H1 (cell line): ENCODE data around the gene EPHA7. TPM values are rescaled to one million over a fixed set of nuclear protein-coding genes. Genes with fewer than 3 reads are reported as not detected.
A peak's percentile ranks its signal among the peaks of the same experiment; 100 is the strongest.

ENCODE experiments used
- CTCF ChIA-PET: fragments of 300-600 bp; sonication (Branson Sonifier 250); formaldehyde crosslinking; loops from one replicate; lab custom pipeline; 2021; ENCODE audit not compliant: partially characterized antibody; lab: Charles Lee
- POLR2A ChIA-PET: fragments of 300-600 bp; sonication (Branson Sonifier 250); formaldehyde crosslinking; loops from one replicate; lab custom pipeline; 2021; ENCODE audit warnings: inconsistent platforms; ENCODE audit not compliant: partially characterized antibody; lab: Charles Lee
- DNase-seq, 2 experiments: peaks; one replicate each; pipeline versions ENCODE4 v3.0.0 to v3.0.0-alpha.2; 2010 to 2022; ENCODE audit warnings: low spot score in 2 of 2, low read depth in 1 of 2, mixed read lengths in 1 of 2
- FAIRE-seq: peaks from 2 replicates; lab custom pipeline; 2011; peaks lifted over from hg19 to GRCh38; lab: Jason Lieb, UNC
- H2AFZ ChIP-seq: 2 replicates; pipeline ENCODE4 v1.8.1; 2012; ENCODE audit warnings: low read length, inconsistent platforms
- H2AK5ac ChIP-seq: 2 replicates; pipeline ENCODE4 v1.6.1; 2013; ENCODE audit warnings: low read depth, low read length
- H2BK120ac ChIP-seq: replicated peaks from 2 replicates; pipeline ENCODE3; 2013; ENCODE audit warnings: low read depth, low read length, inconsistent platforms
- H2BK12ac ChIP-seq: 2 replicates; pipeline ENCODE4 v1.6.1; 2013; ENCODE audit warnings: low read depth, low read length
- H2BK15ac ChIP-seq: 2 replicates; pipeline ENCODE4 v1.6.1; 2013; ENCODE audit warnings: low read length
- H2BK20ac ChIP-seq: 2 replicates; pipeline ENCODE4 v1.6.1; 2013; ENCODE audit warnings: low read length
- H2BK5ac ChIP-seq: 2 replicates; pipeline ENCODE4 v1.6.1; 2013; ENCODE audit warnings: low read depth, low read length
- H3K14ac ChIP-seq: 2 replicates; pipeline ENCODE4 v1.6.1; 2013; ENCODE audit warnings: inconsistent platforms; ENCODE audit not compliant: insufficient read length
- H3K18ac ChIP-seq: 2 replicates; pipeline ENCODE4 v1.6.1; 2013; ENCODE audit warnings: low read length; ENCODE audit errors: extremely low read depth
- H3K23ac ChIP-seq: 2 replicates; pipeline ENCODE4 v1.6.1; 2013; ENCODE audit warnings: inconsistent platforms; ENCODE audit not compliant: insufficient read length
- H3K23me2 ChIP-seq: 2 replicates; pipeline ENCODE4 v1.6.1; 2013; ENCODE audit warnings: low read depth, low read length
- H3K27ac ChIP-seq: 2 replicates; pipeline ENCODE4 v1.6.1; 2011; ENCODE audit warnings: low read depth, low read length, inconsistent platforms
- H3K27me3 ChIP-seq, 4 experiments: replicated peaks in 1 of 4; 1 replicate in 1 of 4; 2 replicates in 3 of 4; pipeline versions ENCODE4 v1.6.1 to v1.8.1; 2011 to 2013; ENCODE audit warnings: low read length in 3 of 4, mild to moderate bottlenecking in 3 of 4, inconsistent platforms in 2 of 4, mixed read lengths in 2 of 4, moderate library complexity in 1 of 4; ENCODE audit not compliant: control insufficient read depth in 3 of 4, insufficient read depth in 3 of 4; ENCODE audit errors: extremely low read depth in 1 of 4
- H3K36me3 ChIP-seq, 4 experiments: 2 replicates each; pipeline versions ENCODE4 v1.6.1 to v1.8.1; 2011 to 2013; ENCODE audit warnings: mild to moderate bottlenecking in 4 of 4, low read length in 3 of 4, moderate library complexity in 2 of 4, control low read depth in 1 of 4, inconsistent platforms in 1 of 4; ENCODE audit not compliant: insufficient read depth in 4 of 4, control insufficient read depth in 2 of 4
- H3K4ac ChIP-seq: replicated peaks from 2 replicates; pipeline ENCODE3; 2013; ENCODE audit warnings: low read length, low read depth, mixed read lengths, inconsistent platforms; ENCODE audit not compliant: insufficient read length
- H3K4me1 ChIP-seq, 4 experiments: replicated peaks in 1 of 4; 1 replicate in 1 of 4; 2 replicates in 3 of 4; pipeline versions ENCODE4 v1.6.1 to v1.8.1; 2011 to 2013; ENCODE audit warnings: low read length in 3 of 4, inconsistent platforms in 2 of 4, mixed read lengths in 1 of 4; ENCODE audit not compliant: insufficient read depth in 4 of 4, control insufficient read depth in 3 of 4
- H3K4me2 ChIP-seq, 2 experiments: 2 replicates each; pipeline versions ENCODE4 v1.6.1 to v1.8.1; 2011 to 2013; ENCODE audit warnings: low read depth in 2 of 2, low read length in 2 of 2, control low read depth in 1 of 2, inconsistent platforms in 1 of 2, mild to moderate bottlenecking in 1 of 2; ENCODE audit not compliant: insufficient read depth in 1 of 2
- H3K4me3 ChIP-seq, 4 experiments: fragments of 200-600, 300-600 bp in 1 of 4; sonication (generic), shearing (Covaris generic), sonication (Bioruptor Twin) in 1 of 4; 2 replicates each; pipeline versions ENCODE4 v1.5.1 to v1.8.1; 2011 to 2016; ENCODE audit warnings: low read length in 4 of 4, low read depth in 3 of 4, control low read depth in 2 of 4, inconsistent platforms in 2 of 4, mild to moderate bottlenecking in 2 of 4, mixed read lengths in 1 of 4, moderate library complexity in 1 of 4; ENCODE audit not compliant: insufficient read depth in 2 of 4; ENCODE audit errors: extremely low read depth in 1 of 4
- H3K56ac ChIP-seq: replicated peaks from 2 replicates; pipeline ENCODE3; 2013; ENCODE audit warnings: low read depth, mild to moderate bottlenecking, mixed read lengths, low read length, inconsistent platforms; ENCODE audit not compliant: insufficient read length
- H3K79me1 ChIP-seq: 2 replicates; pipeline ENCODE4 v1.6.1; 2013; ENCODE audit warnings: low read depth, low read length, control low read depth
- H3K79me2 ChIP-seq, 2 experiments: 2 replicates each; pipeline versions ENCODE4 v1.6.1 to v1.8.1; 2012 to 2013; ENCODE audit warnings: low read length in 2 of 2, mild to moderate bottlenecking in 2 of 2, inconsistent platforms in 1 of 2; ENCODE audit not compliant: insufficient read depth in 2 of 2, control insufficient read depth in 1 of 2
- H3K9ac ChIP-seq, 4 experiments: replicated peaks in 1 of 4; 1 replicate in 1 of 4; 2 replicates in 3 of 4; pipeline versions ENCODE4 v1.6.1 to v1.8.1; 2011 to 2013; ENCODE audit warnings: low read depth in 3 of 4, low read length in 3 of 4, control low read depth in 2 of 4, mild to moderate bottlenecking in 2 of 4, moderate library complexity in 2 of 4, inconsistent platforms in 1 of 4; ENCODE audit errors: extremely low read depth in 1 of 4
- H3K9me3 ChIP-seq, 2 experiments: 2 replicates each; pipeline versions ENCODE4 v1.6.1 to v1.8.1; 2012 to 2013; ENCODE audit warnings: mild to moderate bottlenecking in 2 of 2, moderate library complexity in 2 of 2, control low read depth in 1 of 2, inconsistent platforms in 1 of 2, low read depth in 1 of 2, low read length in 1 of 2, mixed read lengths in 1 of 2; ENCODE audit not compliant: insufficient read depth in 2 of 2
- H4K20me1 ChIP-seq, 2 experiments: replicated peaks in 1 of 2; 2 replicates each; pipeline versions ENCODE3 to v1.8.1; 2011 to 2013; ENCODE audit warnings: inconsistent platforms in 2 of 2, low read length in 2 of 2, mild to moderate bottlenecking in 1 of 2; ENCODE audit not compliant: insufficient read depth in 2 of 2, control insufficient read depth in 1 of 2
- H4K5ac ChIP-seq: 2 replicates; pipeline ENCODE4 v1.6.1; 2013; ENCODE audit warnings: low read length, low read depth, mixed read lengths, inconsistent platforms; ENCODE audit not compliant: insufficient read length
- H4K8ac ChIP-seq: 2 replicates; pipeline ENCODE4 v1.8.0; 2013; ENCODE audit warnings: mild to moderate bottlenecking, moderate library complexity, low read length, inconsistent platforms; ENCODE audit not compliant: insufficient read depth; ENCODE audit errors: extremely low read depth
- H4K91ac ChIP-seq: replicated peaks from 2 replicates; pipeline ENCODE3; 2013; ENCODE audit warnings: low read length, mixed read lengths, inconsistent platforms; ENCODE audit not compliant: insufficient read length
- BCL11A ChIP-seq, 2 experiments: IDR thresholded peaks; one replicate each; pipeline ENCODE4 v1.6.1; 2011; ENCODE audit warnings: low read depth in 2 of 2, low read length in 2 of 2, mild to moderate bottlenecking in 2 of 2
- GTF2F1 ChIP-seq: IDR thresholded peaks from 2 replicates; pipeline ENCODE4 v1.6.1; 2012; ENCODE audit warnings: low read depth, low read length, improper control_type of control experiment, borderline replicate concordance
- NANOG ChIP-seq: IDR thresholded peaks from 2 replicates; pipeline ENCODE4 v1.6.1; 2011; ENCODE audit warnings: low read length, low read depth, mild to moderate bottlenecking, inconsistent platforms; ENCODE audit not compliant: insufficient read depth, poor library complexity, severe bottlenecking
- PHF8 ChIP-seq: fragments of 200-600 bp; sonication (generic); conservative IDR thresholded peaks from 2 replicates; pipeline ENCODE4 v1.7.1; 2012; ENCODE audit warnings: low read depth, mild to moderate bottlenecking, inconsistent platforms, low read length, moderate library complexity
- RNF2 ChIP-seq: fragments of 200-900, 300-1000 bp; sonication (generic); IDR thresholded peaks from 2 replicates; pipeline ENCODE4 v1.7.1; 2016; ENCODE audit warnings: borderline replicate concordance, low read depth, mild to moderate bottlenecking, antibody characterized with exemption, low read length; ENCODE audit not compliant: poor library complexity, severe bottlenecking; ENCODE audit errors: missing control alignments
- SP2 ChIP-seq: IDR thresholded peaks from 2 replicates; pipeline ENCODE4 v1.6.1; 2012; ENCODE audit warnings: mild to moderate bottlenecking, low read length, inconsistent platforms
- TAF7 ChIP-seq: optimal IDR thresholded peaks from 2 replicates; pipeline ENCODE3; 2011; ENCODE audit warnings: low read depth, mild to moderate bottlenecking, inconsistent platforms, low read length, moderate library complexity, borderline replicate concordance
- WGBS, 2 experiments: shearing (Covaris generic) in 1 of 2; methylation state at CpG; one replicate each; pipeline versions ENCODE4 v1.1.6 to v1.1.7; 2013 to 2015; ENCODE audit warnings: low lambda C conversion rate in 2 of 2, mixed read lengths in 2 of 2, inconsistent platforms in 1 of 2, low coverage in 1 of 2, missing lambda C conversion rate in 1 of 2; ENCODE audit not compliant: insufficient replicate concordance in 2 of 2, insufficient coverage in 1 of 2, insufficient read length in 1 of 2; ENCODE audit errors: extremely low coverage in 1 of 2, missing lambda C conversion rate in 1 of 2; 5-methylcytosine and 5-hydroxymethylcytosine counted together
- long read RNA-seq, 2 experiments: library from RNA in 1 of 2; library from capped mRNA in 1 of 2; stranded (forward); transcript quantifications; one replicate each; pipeline ENCODE4 v2.0.0, GENCODE V29; 2021; ENCODE audit warnings: inconsistent platforms in 1 of 2
- polyA minus RNA-seq, 3 experiments: library from RNA; depleted of rRNA, polyadenylated mRNA; stranded (reverse); fragments of >200 nt; gene quantifications; 1 replicate in 2 of 3; 2 replicates in 1 of 3; pipeline ENCODE4 v1.2.3, GENCODE V29; 2011
- polyA plus RNA-seq, 7 experiments: library from polyadenylated mRNA; depleted of rRNA in 3 of 7; stranded (reverse) in 5 of 7; unstranded in 2 of 7; fragments of >200 nt in 5 of 7; fragments of 200-250 nt in 2 of 7; gene quantifications; 1 replicate in 5 of 7; 2 replicates in 1 of 7; 4 replicates in 1 of 7; pipeline versions ENCODE4 v1.2.1 to v1.2.3, GENCODE V29; 2011 to 2013; ENCODE audit warnings: missing spikeins in 2 of 7, mixed read lengths in 2 of 7
- total RNA-seq: library from RNA; stranded (reverse); fragmentation: NEBNext Ultra II Directional; extraction: Animal tissue kit (Norgen Biotek cat#: 25700); gene quantifications from 2 replicates; pipeline ENCODE4 v1.2.1, GENCODE V29; 2021

Gene EPHA7
- total RNA-seq (6.1 and 6.8 TPM in 2 replicates), polyA plus RNA-seq (2011; rRNA removed) (0.74 and 1.3 TPM in 2 replicates), polyA minus RNA-seq (2011; rRNA and poly(A)+ RNA removed) (7.5 and 9.3 TPM in 2 replicates)
- 1.7 TPM for polyA plus RNA-seq (2011; cell fraction: cytosol; rRNA removed)
- 1.1 TPM for polyA plus RNA-seq (2011; cell fraction: nucleus; rRNA removed)
- polyA plus RNA-seq (2012, experiment 1 of 2) = 2.3 to 5.1 TPM (median 2.8 TPM) in 4 replicates
- 0.12 TPM for polyA plus RNA-seq (2012, experiment 2 of 2)
- polyA plus RNA-seq (2013, experiment 1 of 2) = 6.8 TPM
- 6.1 TPM for polyA plus RNA-seq (2013, experiment 2 of 2)
- 3.4 TPM for polyA minus RNA-seq (2011; cell fraction: cytosol; rRNA and poly(A)+ RNA removed)
- 10.4 TPM for polyA minus RNA-seq (2011; cell fraction: nucleus; rRNA and poly(A)+ RNA removed)
- long read RNA-seq, experiment 1, partial matches to known transcripts = 1 of 5 reads
- long read RNA-seq, experiment 1, other reads (novel, unspliced or antisense) = 4 of 5 reads
- long read RNA-seq, experiment 2 = 0 reads

DNA sequence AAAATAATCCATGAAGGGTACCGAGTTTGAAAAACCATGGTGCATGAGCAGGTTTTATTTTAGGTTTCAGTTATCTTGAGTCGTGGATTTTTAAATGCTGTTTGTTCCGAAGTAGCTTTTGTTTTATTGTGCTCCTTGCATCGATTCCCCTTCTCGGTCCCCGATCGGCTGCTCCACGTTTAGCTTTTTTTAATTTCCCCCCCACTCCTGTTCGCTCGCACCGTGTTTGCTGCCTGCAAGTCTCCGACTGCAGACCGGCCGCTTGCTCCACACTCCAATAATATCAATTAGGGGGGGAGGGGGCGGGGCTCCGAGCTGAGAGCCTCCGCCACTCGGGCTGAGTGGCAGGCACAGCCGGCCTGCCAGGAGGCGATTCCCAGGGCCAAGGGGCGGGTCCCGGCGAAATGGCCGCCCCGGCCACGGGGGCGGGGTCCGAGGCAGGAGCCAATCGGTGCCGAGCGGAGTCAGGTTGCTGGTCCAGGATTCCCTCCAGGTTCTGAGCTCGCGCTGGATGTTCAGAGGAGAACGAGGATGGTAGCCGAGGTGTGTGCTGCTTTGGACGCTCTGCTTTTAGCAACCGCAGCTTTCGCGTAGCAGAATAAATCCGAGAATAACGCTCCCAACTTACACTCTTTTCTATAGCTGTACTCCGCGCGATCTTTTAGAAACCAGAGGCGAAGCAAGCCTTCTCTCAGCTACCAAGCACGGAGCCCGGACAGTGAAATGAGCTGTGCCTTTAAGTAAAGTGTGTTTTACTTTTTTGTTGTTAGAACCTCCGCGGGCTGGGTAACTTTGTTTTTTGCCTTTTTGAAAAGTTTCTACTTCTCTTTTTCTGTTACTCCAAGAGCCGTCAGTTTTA, at the start of gene EPHA7:
TSS of gene EPHA7 (minus strand) at position 256 of the 859 bp plus-strand sequence. CDS start at position 38, 218 bp downstream.
- Histone ChIP-seq H3K27me3 (peaks cover 7 to 17% (median 12%) of the 10 kb centered on the region in 4 experiments; a peak in 6 of 7 replicates), H3K56ac (no peak within 1 kb of the TSS), H3K4me2 (peak within 1 kb of the TSS; percentile 91 to 98), H3K36me3 (no peaks in the 10 kb centered on the region), H3K14ac (no peak within 1 kb of the TSS), H3K9me3 (no peaks in the 10 kb centered on the region), H2BK20ac (no peak within 1 kb of the TSS), H4K8ac (peak within 1 kb of the TSS; percentile 62), H2BK15ac (no peak within 1 kb of the TSS), H3K27ac (peak within 1 kb of the TSS; percentile 39), H3K79me2 (no peaks in the 10 kb centered on the region), H4K20me1 (peaks cover 4 to 8% of the 10 kb centered on the region in 2 experiments), H2AFZ (peak within 1 kb of the TSS; percentile 82), H4K5ac (peak within 1 kb of the TSS; percentile 32), H2BK5ac (no peak within 1 kb of the TSS; the same call in 1 of the 2 replicates), H3K23ac (no peak within 1 kb of the TSS), H2BK12ac (no peak within 1 kb of the TSS), H3K9ac (peak within 1 kb of the TSS; percentile 48 to 65 (median 58)), H2AK5ac (no peak within 1 kb of the TSS), H3K18ac (peak within 1 kb of the TSS; percentile 51; the same call in 1 of the 2 replicates), H3K23me2 (peaks cover 20% of the 10 kb centered on the region), H3K79me1 (no peaks in the 10 kb centered on the region), H2BK120ac (no peak within 1 kb of the TSS), H4K91ac (no peak within 1 kb of the TSS), H3K4me1 (peaks cover 0 to 10% (median 4%) of the 10 kb centered on the region in 4 experiments; a peak in 5 of 7 replicates), H3K4me3 (peak within 1 kb of the TSS; percentile 81 to 88 (median 85)), H3K4ac (no peak within 1 kb of the TSS)
- peak; percentile 94 to 98 for DNase-seq
- 0% methylated on average over 33 of the region's 50 CpGs; no CpG with 5 or more reads in 1 of the 2 experiments for WGBS, 2 experiments
- peak; percentile 90 for FAIRE-seq
- ChIA-PET CTCF (interaction anchor here (0.6 to 2.5 kb wide), 6 partner anchors 12 to 609 kb away, joined by 3 to 9 read pairs (median 4); no protein-coding TSS in a partner anchor), POLR2A (interaction anchor here (1.0 to 1.8 kb wide), 5 partner anchors 9 to 656 kb away, joined by 3 to 7 read pairs (median 3); no protein-coding TSS in a partner anchor)
- TF ChIP-seq SP2 (peak; percentile 54), BCL11A (IDR thresholded peaks at IDR 0.05; ENCODE audit: low read depth in 2 of 2, low read length in 2 of 2) (no peak), GTF2F1 (peak; percentile 69; the same call in 1 of the 2 replicates), PHF8 (peak; percentile 67), TAF7 (peak; percentile 90), NANOG (no peak), RNF2 (no peak)
